HUES64 (cell line): Measurements from ENCODE around the gene INF2.
"Not testable (repeated sequence)": the region's sequence is repeated elsewhere in the genome, so short reads cannot be mapped to it uniquely, and the experiment has no call there.

Source experiments
- H3K27ac ChIP-seq: 2 replicates; pipeline ENCODE4 v1.7.0; 2013; ENCODE audit warnings: low read depth, low read length, inconsistent platforms
- H3K27me3 ChIP-seq: 2 replicates; pipeline ENCODE4 v1.6.1; 2013; ENCODE audit warnings: mild to moderate bottlenecking, low read length; ENCODE audit not compliant: insufficient read depth
- H3K36me3 ChIP-seq: 2 replicates; pipeline ENCODE4 v1.6.1; 2013; ENCODE audit warnings: mild to moderate bottlenecking, low read length; ENCODE audit not compliant: insufficient read depth
- H3K4me1 ChIP-seq: 2 replicates; pipeline ENCODE4 v1.6.1; 2013; ENCODE audit warnings: mild to moderate bottlenecking, low read length, moderate library complexity; ENCODE audit not compliant: insufficient read depth
- H3K4me3 ChIP-seq: 2 replicates; pipeline ENCODE4 v1.5.1; 2013; ENCODE audit warnings: mild to moderate bottlenecking, low read length, moderate library complexity
- H3K9ac ChIP-seq: 2 replicates; pipeline ENCODE4 v1.6.1; 2013; ENCODE audit warnings: mild to moderate bottlenecking, low read depth, low read length
- H3K9me3 ChIP-seq: 2 replicates; pipeline ENCODE4 v1.6.1; 2013; ENCODE audit warnings: low read depth, low read length; ENCODE audit not compliant: insufficient read depth
- WGBS: fragments of 150-250, 120-280 bp; methylation state at CpG from one replicate; pipeline ENCODE4 v1.1.7; 2013; ENCODE audit warnings: missing lambda C conversion rate; 5-methylcytosine and 5-hydroxymethylcytosine counted together

The INF2 gene

GRCh38 chr14:104650057-104650980 lies 39.1 kb upstream of the INF2 start:
- 13% methylated on average over 54 of the region's 56 CpGs for WGBS
- H3K27me3 ChIP-seq: peaks cover 6% of the 10 kb centered on the region
- H3K36me3 ChIP-seq: no peaks in the 10 kb centered on the region
- H3K9ac ChIP-seq: peak overlapping the region; percentile 70
- peaks cover 19% of the 10 kb centered on the region for H3K9me3 ChIP-seq
- no peak overlapping the region for H3K27ac ChIP-seq
- H3K4me1 ChIP-seq: peaks cover 4% of the 10 kb centered on the region; the same call in 1 of the 2 replicates
- peak overlapping the region; percentile 73 for H3K4me3 ChIP-seq

- Histone ChIP-seq H3K9ac (no peak overlapping the region), H3K27ac (no peak overlapping the region)
- 89% methylated on average over 24 of the region's 24 CpGs for WGBS
These were observed 38.2 kb upstream of the INF2 start for GRCh38 chr14:104650981-104651875.

GRCh38 chr14:104651876-104652260 lies 37.5 kb upstream of the INF2 start:
- Histone ChIP-seq H3K4me3 (no peak overlapping the region), H3K9ac (no peak overlapping the region), H3K27me3 (peaks cover 6% of the 10 kb centered on the region), H3K27ac (no peak overlapping the region), H3K36me3 (no peaks in the 10 kb centered on the region), H3K9me3 (peaks cover 18% of the 10 kb centered on the region), H3K4me1 (peaks cover 4% of the 10 kb centered on the region; the same call in 1 of the 2 replicates)
- WGBS: 86% methylated on average over 20 of the region's 20 CpGs

More at GRCh38 chr14:104650981-104651875, 38.2 kb upstream of the INF2 start:
- peaks cover 4% of the 10 kb centered on the region; the same call in 1 of the 2 replicates for H3K4me1 ChIP-seq
- H3K27me3 ChIP-seq: peaks cover 6% of the 10 kb centered on the region
- no peaks in the 10 kb centered on the region for H3K36me3 ChIP-seq
- H3K4me3 ChIP-seq: no peak overlapping the region
- H3K9me3 ChIP-seq: peaks cover 18% of the 10 kb centered on the region

- Histone ChIP-seq H3K4me1 (peaks cover 4% of the 10 kb centered on the region; the same call in 1 of the 2 replicates), H3K36me3 (no peaks in the 10 kb centered on the region), H3K27ac (no peak overlapping the region), H3K4me3 (no peak overlapping the region), H3K27me3 (peaks cover 6% of the 10 kb centered on the region), H3K9me3 (peaks cover 18% of the 10 kb centered on the region), H3K9ac (no peak overlapping the region)
- WGBS: 94% methylated on average over 9 of the region's 9 CpGs
These were observed 37.0 kb upstream of the INF2 start for GRCh38 chr14:104652386-104652785.

GRCh38 chr14:104653130-104653920 lies 36.1 kb upstream of the INF2 start:
- H3K4me3 ChIP-seq: not testable (repeated sequence)

GRCh38 chr14:104654119-104654518 lies 35.3 kb upstream of the INF2 start:
- H3K9ac ChIP-seq: no peak overlapping the region
- peaks cover 6% of the 10 kb centered on the region for H3K27me3 ChIP-seq
- H3K36me3 ChIP-seq: no peaks in the 10 kb centered on the region
- no peak overlapping the region for H3K27ac ChIP-seq
- H3K4me1 ChIP-seq: peaks cover 4% of the 10 kb centered on the region; the same call in 1 of the 2 replicates
- WGBS: 93% methylated on average over 6 of the region's 6 CpGs
- no peak overlapping the region for H3K4me3 ChIP-seq
- H3K9me3 ChIP-seq: peaks cover 18% of the 10 kb centered on the region

More at GRCh38 chr14:104653130-104653920, 36.1 kb upstream of the INF2 start:
- H3K36me3 ChIP-seq, H3K9ac ChIP-seq, H3K4me1 ChIP-seq, H3K27me3 ChIP-seq, H3K27ac ChIP-seq: not testable (repeated sequence)
- WGBS: 91% methylated on average over 52 of the region's 52 CpGs
- H3K9me3 ChIP-seq: peaks cover 18% of the 10 kb centered on the region

GRCh38 chr14:104655128-104655848 lies 34.1 kb upstream of the INF2 start:
- Histone ChIP-seq H3K36me3 (no peaks in the 10 kb centered on the region), H3K27me3 (no peaks in the 10 kb centered on the region), H3K9ac (no peak overlapping the region), H3K4me1 (no peaks in the 10 kb centered on the region), H3K9me3 (peaks cover 18% of the 10 kb centered on the region), H3K27ac (no peak overlapping the region), H3K4me3 (no peak overlapping the region)
- whole genome bisulfite sequencing: 94% methylated on average over 14 of the region's 14 CpGs

- no peaks in the 10 kb centered on the region for H3K4me1 ChIP-seq
- no peak overlapping the region for H3K27ac ChIP-seq
- WGBS: 84% methylated on average over 29 of the region's 29 CpGs
- H3K27me3 ChIP-seq: no peaks in the 10 kb centered on the region
- H3K9ac ChIP-seq: no peak overlapping the region
- peaks cover 20% of the 10 kb centered on the region for H3K9me3 ChIP-seq
- H3K4me3 ChIP-seq: no peak overlapping the region
- H3K36me3 ChIP-seq: no peaks in the 10 kb centered on the region
These were observed 33.3 kb upstream of the INF2 start for GRCh38 chr14:104656014-104656714.

GRCh38 chr14:104657101-104657524 lies 32.3 kb upstream of the INF2 start:
- H3K4me1 ChIP-seq: no peaks in the 10 kb centered on the region
- no peak overlapping the region for H3K9ac ChIP-seq
- H3K36me3 ChIP-seq: no peaks in the 10 kb centered on the region
- no peak overlapping the region for H3K4me3 ChIP-seq
- H3K27me3 ChIP-seq: no peaks in the 10 kb centered on the region
- peaks cover 23% of the 10 kb centered on the region for H3K9me3 ChIP-seq
- no peak overlapping the region for H3K27ac ChIP-seq
- WGBS: 86% methylated on average over 8 of the region's 8 CpGs
